GM18511 (cell line): Measurements from ENCODE around the gene SERINC5.
"Not testable (repeated sequence)": the region's sequence is repeated elsewhere in the genome, so short reads cannot be mapped to it uniquely, and the experiment has no call there.

Experiments used
- ATAC-seq: cut with Tn5 transposase; IDR thresholded peaks from one replicate; pipeline ENCODE4 v1.9.1; 2021; ENCODE audit warnings: mild to moderate bottlenecking, moderate library complexity; ENCODE audit not compliant: unreplicated experiment

Gene SERINC5

DNA sequence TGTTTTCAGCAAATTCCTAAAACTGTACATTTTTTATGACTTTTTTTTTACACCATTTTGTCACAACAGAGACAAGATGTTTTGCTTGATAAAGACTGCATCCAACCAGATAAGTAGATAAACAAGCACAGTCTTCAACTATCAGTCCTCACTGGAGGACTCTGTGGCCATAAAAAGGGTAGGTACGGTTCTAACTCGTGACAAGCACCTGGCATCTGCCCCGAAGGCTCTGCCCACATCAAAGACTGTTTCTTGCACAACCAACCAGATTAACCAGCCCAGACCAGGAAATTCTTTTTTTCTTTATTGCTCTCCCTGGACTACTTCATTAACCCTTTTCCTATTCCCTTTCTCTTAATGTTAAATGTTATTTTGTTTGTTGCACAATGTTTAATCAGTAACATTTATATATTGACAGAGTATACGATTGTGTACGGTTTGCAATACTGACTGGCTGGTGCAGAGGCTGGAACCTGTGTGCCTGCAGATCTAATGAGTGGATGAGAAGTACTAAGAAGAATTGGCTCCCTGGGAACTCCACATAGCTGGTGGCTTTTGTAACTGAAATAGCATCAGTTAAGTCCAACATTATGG, 74.1 kb downstream of the SERINC5 start:
- ATAC-seq = no peak

DNA sequence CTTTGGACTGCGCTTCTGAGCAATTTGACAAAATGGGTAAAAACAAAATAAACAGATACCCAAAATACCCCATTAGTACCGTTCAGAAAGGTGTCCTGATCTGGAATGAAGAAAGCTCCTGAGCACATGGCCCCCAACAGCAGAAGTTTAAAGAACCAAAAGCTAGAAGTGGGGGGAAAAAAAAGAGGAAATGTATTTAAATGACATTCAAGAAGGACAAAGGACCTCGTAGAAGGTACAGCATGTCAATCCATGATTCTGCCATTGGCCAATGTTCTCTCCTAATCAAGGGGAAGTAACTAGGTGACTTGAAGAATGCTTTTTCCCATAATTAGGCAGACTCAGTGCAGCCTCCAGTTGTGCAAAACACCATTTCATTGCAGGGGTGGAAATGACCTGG, 78.6 kb downstream of the SERINC5 start:
- ATAC-seq = no peak

DNA sequence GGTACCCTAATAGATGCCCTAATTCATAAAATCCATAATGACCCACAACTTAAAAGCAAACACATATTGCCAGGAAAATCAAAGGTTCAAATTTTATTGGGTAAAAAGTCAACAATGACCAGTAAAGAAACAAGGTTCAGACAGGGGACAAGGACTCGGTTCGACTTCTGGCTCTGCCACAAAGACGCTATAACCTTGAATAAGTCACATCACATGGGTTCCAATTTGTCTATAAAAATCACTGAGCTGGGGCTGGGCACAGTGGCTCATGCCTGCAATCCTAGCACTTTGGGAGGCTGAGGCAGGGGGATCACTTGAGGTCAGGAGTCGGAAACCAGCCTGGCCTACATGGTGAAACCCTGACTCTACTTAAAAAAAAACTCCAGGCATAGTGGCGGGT, 80.5 kb downstream of the SERINC5 start:
- ATAC-seq = no peak

DNA sequence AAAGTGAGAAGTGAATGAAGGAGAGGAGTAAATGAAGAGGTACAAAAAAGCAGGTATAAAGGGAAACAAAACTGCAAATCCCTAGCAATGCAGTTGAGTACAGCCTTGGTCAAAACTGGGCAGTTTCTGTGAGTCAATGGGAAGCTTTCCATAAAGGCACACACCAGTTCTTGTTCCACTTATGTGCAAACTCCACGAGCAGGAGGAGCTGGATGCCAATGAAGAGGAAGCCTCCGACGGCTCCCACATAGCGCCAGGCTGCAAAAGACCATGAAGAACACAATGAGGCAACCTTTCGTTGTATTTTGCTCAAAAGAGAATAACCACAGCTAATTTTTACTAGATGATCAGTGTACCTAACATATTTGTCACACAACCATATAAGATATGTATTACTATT, 81.1 kb downstream of the SERINC5 start:
- ATAC-seq = no peak

DNA sequence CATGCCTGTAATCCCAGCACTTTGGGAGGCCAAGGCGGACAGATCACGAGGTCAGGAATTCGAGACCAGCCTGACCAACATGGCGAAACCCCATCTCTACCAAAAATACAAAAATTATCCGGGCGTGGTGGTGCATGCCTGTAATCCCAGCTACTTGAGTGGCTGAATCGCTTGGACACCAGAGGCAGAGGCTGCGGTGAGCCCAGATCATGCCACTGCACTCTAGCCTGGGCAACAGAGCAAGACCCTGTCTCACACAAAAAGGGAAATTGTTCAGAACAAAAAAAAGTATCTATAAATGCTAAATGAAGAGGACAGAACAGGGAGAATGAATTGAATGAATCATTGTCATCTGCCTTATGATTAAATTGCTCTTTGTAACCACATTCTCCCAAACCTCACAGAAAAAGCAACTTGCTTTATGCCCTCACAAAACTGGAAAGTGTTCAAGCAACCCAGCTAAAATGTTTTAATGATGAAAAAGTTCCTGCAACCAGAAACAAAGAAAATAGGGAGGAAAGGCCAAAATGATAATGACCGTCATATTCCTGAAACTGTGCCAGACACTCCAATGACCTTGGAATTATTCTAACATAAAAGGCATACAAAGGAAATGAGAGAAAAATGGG, 83.7 kb downstream of the SERINC5 start:
- ATAC-seq = no peak

DNA sequence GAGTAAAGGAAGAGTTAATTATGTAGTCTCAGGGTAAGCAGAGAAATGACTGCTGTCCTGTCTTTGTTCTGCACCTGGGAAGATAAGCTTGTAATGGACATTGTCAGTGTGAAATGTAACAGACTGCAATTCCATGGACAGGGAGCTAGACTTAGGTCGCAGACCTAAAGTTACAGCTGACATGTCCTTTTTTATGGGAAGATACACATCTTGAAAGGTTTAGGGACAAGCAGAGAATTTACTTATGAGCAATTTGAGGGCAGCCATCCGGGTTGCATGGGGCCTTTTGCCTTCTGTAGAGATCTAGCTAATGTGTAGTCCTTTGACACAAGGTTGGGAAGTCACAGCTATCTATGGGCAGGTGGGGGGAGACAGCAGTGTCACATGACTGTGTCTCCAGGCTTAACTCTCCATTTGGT, 85.7 kb downstream of the SERINC5 start:
- ATAC-seq = no peak

DNA sequence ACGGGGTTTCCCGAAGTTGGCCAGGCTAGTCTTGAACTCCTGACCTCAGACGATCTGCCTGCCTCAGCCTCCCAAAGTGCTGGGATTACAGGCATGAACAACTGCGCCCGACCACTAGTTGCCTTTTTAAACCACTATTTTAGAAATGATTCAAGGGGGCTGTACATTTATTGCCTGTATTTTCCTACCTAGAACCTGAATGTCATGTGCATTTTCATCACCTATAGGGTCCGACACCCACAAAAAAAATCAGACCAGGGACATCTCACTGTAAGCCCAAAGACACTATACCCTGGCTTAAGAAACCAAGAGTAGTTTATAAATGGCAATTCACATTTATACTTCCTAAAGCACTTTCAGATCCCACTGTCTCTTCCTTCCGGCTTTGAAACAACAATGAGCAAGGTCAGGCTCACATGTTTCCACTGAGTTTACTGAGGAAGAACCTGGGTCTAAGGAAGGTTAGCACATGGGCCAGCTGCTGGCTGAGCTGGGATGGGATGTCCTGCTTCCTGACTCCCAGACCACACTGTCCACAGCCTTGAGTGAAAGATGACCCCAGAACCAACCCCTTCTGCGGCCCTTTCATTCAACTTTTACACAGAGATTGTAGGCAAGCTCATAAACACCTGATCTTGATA, 87.3 kb downstream of the SERINC5 start:
- ATAC-seq = no peak

DNA sequence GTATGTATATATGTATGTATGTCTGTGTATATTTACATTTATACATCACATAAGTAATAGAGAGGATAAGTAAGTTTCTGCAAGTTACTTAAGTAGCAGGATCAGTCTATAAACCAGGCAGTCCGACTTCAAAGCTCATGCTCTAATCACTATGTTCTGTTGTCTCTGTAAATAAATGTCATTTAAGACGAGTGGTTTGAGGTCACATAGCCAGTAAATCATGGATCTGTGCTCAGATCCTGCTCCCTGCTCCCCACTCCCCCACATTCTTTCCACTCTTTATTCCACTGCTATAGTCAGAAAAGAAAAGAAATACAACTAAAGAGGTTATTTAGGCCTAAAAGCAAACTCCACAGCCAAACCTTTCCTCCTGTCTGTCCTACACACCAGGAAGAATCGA, 90.4 kb downstream of the SERINC5 start:
- ATAC-seq = no peak

DNA sequence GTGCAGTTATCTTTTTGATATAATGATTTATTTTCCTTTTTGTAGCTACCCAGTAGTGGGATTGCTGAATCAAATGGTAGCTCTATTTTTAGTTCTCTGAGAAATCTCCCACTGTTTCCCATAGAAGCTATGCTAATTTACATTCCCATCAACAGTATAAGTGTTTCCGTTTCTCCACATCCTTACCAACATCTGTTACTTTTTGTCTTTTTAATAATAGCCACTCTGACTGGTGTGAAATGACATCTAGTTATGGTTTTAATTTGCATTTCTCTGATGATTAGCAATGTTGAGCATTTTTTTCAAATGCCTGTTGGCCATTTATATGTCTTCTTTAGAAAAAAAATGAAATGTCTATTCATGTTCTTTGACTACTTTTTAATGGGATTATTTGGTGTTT, 94.7 kb downstream of the SERINC5 start:
- ATAC-seq = no peak

DNA sequence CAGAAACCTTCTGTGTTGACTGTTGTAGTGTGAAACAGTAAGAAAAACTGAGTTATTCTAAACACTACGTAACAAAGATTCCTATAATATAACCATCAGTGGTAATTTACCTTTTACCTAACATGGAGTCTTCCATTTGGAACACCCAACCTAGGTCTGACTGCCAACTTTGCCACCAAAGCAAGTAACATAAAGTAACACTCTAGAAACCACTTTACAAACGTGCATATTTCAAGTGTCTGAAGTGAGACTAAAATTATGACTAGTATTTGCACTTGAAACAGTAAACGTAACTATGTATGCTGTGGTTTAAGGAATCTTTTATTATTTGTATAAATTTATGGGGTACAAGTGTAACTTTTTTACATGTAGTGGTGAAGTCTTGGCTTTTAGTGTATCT, 95.6 kb downstream of the SERINC5 start:
- no peak for ATAC-seq

DNA sequence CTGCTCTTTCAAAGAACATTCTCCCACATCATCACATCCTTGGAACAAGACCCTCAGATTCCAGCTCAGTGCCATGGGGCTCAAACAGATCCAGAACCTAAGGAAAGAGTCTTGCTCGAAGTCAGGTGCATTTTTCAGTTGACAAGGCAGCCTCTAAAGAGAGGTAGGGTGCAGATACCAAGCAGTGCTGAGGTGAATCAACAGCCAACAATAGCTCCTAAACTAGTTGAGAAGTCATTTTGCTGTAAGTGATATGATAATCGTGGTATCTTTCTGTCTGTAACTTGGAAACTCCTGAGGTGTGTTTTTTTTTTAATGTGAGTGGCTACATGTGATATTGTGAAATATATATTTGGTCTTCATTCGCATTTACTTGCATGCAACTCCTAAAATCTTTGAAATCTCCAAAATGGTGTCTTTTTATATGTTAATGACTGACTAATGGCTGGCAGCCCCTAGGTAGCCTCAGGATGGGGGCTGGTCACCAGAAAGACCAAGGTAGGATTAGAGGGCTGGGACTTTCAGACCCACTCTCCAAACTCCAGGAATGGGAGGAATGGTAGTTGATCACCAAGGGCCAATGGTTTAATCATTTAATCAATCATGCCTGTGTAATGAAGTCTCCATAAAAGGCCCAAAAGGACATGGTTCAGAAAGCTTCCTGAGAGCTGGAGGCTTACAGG, 96.6 kb downstream of the SERINC5 start:
- ATAC-seq = no peak

DNA sequence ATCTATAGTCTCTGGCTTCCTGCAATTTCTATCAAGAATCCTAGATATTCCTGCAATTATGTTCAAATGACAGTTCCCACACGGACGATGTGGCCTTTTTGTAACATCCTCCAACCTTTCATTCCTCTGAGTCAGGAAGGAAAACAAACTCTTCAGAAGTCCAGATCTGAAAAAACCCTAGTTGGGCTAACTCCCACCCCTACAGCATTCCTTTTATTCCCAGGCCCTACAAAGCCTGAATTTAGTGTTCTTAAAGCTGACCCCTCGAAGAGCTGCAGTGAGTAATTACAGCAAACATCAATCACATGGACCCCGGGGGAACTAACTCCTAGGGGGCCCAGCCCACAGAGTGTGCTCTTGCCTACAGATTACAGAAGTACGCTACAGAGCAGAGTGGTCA, 99.7 kb downstream of the SERINC5 start:
- ATAC-seq = no peak

DNA sequence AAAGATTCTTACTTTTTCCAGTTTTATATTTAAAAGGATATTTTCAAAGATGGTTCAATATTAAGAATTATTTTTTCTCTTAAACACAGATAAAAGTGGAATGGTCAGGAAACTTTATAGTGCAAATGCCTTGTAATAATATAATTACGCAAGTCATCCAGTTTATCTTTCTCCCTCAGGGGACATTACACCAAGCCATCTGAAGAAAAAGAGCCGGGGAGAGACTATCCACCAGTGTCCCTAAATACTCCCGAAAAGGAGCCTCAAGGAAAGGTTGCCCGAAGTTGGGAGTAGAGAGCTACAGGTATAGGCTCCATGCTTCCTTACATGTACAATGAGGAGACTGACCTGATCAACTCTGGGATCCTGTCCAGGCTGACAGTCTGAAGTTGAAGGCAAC, 101.1 kb downstream of the SERINC5 start:
- no peak for ATAC-seq

DNA sequence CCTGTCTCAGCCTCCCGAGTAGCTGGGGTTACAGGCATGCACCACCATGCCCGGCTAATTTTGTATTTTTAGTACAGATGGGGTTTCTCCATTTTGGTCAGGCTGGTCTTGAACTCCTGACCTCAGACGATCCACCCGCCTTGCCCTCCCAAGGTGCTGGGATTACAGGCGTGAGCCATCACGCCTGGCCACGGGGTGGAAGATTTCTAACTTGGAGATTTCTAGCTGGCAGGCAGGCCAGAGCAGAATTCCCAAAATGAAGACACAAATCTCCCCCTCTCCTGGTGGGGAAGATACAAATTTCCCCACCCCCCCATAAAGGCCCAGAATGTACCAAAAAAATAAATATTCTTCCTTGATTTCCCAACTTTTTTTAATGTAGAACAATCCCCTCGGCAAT, 101.6 kb downstream of the SERINC5 start:
- not testable (repeated sequence) for ATAC-seq

DNA sequence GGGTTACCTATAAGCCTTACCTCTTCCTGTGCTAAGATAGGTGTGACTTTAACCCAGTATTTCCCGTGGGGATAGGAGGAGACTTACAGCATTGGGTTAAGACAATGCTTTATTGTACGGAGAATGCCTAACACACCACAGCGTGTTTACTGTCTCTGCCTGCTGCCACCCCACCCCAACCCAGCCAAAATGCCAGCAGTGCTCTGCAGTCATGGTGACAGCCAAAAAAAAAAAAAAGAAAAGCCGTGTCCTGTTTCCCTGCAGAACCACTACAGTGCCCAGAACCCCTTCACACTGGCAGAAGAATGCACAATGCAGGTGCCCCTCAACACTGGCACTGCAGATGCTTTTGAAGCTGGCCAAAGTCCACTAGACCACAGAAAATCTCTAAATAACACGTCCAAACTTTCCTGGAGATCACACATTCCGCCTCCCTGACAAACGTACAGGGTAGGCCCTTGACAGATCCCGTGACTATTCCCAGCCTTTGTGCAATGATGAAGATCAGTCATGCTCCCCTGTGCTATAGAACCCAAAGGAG, 102.2 kb downstream of the SERINC5 start:
- no peak for ATAC-seq

DNA sequence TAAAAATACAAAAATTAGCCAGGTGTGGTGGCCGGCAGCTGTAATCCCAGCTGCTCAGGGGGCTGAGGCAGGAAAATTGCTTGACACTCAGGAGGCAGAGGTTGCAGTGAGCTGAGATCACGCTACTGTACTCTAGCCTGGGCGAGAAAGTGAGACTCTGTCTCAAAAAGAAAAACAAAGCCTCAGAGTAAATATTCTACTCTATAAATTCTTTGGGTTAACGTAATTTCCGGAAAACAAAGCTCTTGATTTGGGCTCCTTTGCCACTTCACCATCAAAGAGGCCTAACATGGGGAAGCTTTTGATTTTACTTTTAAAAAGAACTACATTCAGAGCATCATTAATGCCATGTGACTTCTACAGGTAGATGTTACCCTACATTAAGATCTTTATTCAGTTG, 103.1 kb downstream of the SERINC5 start:
- no peak for ATAC-seq

DNA sequence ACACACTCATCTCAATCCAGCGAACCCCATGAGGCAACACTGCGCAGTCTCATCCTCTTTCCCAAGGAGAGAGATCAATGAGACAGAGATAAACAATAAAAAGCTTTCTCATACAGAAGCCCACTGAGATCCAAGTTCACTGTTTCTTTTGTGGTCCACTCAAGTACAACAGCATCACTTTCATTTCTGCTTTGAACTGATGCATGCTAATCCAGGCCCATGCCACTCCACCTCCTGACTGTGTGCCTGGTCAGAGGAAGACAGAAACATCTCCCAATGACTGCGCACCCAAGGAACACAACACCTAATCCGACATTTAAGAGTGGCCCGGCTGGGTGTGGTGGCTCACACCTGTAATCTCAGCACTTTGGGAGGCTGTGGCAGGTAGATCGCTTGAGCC, 104.0 kb downstream of the SERINC5 start:
- ATAC-seq = no peak

DNA sequence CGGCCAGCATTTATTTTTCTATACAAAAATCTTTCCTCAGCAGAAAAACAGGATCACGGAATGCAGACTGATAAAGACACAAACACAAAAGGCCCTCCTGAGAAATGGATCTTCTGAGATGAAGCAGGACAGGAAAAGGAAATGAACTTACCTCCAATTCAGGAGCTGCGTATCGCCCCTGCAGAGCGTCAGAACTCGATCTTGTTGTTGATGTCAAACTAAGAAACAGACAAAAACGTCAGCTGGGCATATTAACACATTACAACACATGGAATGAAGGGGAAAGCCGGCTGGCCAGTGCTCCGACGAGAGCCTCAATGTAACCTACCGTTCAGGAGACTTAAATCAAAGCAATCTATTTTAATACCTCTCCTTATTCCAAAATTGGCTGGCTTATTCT, 105.1 kb downstream of the SERINC5 start:
- no peak for ATAC-seq

DNA sequence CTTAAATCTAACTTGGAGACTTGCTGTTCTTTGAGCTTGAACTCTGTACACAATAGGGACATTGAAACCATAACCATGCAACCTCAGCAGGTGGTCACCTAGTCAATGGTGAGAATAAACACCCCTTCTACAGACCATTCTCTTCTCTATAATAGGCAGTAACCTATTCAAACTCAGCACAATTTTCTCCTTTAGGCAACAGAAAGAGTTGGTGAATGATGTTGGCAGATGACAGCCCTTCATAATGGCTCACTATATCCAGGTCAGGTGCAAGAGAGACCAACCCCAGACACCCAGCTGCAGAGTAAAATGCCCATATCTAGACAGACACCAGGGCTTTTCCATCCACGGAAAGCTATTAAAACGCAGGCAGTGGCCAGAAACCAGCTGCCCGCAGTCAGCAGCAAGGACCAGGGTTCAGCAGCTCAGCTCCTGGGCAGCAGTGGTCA, 106.7 kb downstream of the SERINC5 start:
- ATAC-seq = no peak

DNA sequence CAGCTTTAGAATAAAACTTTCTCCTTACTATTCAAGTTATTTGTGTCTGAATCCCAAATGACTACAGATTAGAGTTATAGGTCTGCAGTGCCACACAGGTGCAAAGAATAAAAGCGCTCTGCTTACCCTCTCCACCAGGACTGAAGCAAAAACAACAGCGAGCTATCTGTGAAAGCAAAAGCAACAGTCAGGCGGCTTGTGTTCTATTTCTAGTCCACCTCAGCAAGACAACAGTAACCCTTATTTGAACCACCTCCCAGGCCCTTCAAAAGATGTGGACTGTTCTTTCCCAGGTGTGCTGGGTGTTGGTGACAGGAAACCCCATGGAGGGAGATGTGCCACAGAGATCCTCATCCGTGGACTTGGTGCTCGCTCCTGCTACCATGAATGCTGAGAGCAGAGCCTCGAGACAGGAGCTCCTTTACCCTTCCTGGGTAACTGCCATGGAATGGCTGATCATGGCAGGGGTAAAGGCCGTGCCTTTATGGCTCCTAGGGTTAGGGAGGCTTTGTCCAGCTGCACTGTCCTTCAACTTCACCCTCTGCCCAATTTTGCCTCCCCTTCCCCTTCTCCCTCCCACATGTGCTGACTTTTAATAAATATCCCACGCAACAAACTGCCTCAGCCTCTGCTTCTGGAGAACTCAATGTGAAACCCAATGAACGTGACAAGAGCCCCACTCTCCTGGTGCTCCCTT, 108.6 kb downstream of the SERINC5 start:
- no peak for ATAC-seq

DNA sequence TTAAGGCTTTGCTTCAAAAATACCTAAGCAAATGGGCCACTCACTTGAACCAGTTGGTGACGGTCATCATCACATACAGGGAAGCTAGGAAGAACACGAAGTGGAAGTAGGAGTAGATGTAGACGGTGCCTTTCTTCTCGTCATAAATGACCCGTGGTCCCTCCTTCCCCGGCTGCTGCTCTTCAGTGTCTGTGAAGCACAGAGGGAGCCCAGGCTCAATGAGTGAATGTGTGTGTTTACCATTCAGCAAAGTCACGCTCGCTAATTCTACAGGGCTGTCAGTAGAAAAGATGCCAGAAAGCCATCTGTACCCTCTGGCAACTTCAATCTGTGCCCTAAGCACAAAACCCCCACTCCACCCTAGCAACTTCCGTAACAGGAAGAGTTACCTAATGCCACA, 109.8 kb downstream of the SERINC5 start:
- no peak for ATAC-seq
